Loucy (cell line): ENCODE measurements around the gene PPOX.

Experiments
- EZH2phosphoT487 ChIP-seq: fragments of 200-600 bp; IDR thresholded peaks from 2 replicates; pipeline ENCODE4 v1.6.1; 2018; ENCODE audit warnings: antibody characterized with exemption, mild to moderate bottlenecking, moderate library complexity, borderline replicate concordance
- TF ChIP-seq, protein P1 (sequence below): fragments of 200-600 bp; sonication (generic); conservative IDR thresholded peaks from 2 replicates; pipeline ENCODE4 v1.5.1; 2014; ENCODE audit warnings: mild to moderate bottlenecking, antibody characterized with exemption, low read length

- TF ChIP-seq, protein P1, sequence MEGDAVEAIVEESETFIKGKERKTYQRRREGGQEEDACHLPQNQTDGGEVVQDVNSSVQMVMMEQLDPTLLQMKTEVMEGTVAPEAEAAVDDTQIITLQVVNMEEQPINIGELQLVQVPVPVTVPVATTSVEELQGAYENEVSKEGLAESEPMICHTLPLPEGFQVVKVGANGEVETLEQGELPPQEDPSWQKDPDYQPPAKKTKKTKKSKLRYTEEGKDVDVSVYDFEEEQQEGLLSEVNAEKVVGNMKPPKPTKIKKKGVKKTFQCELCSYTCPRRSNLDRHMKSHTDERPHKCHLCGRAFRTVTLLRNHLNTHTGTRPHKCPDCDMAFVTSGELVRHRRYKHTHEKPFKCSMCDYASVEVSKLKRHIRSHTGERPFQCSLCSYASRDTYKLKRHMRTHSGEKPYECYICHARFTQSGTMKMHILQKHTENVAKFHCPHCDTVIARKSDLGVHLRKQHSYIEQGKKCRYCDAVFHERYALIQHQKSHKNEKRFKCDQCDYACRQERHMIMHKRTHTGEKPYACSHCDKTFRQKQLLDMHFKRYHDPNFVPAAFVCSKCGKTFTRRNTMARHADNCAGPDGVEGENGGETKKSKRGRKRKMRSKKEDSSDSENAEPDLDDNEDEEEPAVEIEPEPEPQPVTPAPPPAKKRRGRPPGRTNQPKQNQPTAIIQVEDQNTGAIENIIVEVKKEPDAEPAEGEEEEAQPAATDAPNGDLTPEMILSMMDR = no peak
- no peak for TF ChIP-seq EZH2phosphoT487
Measured at GRCh38 chr1:161206411-161207140, 40.4 kb downstream of the PPOX start.
